DND-41 (cell line): ENCODE results near the gene ETFDH.

Experiments
- ATAC-seq: fragments of 200-7000 bp; cut with Tn5 transposase; 3 replicates; pipeline ENCODE4 v1.9.1; 2021; ENCODE audit warnings: low read depth; ENCODE audit not compliant: insufficient read depth
- DNase-seq: peaks from one replicate; pipeline ENCODE4 v3.0.0-alpha.2; 2020
- H2AFZ ChIP-seq: 2 replicates; pipeline ENCODE4 v1.6.0; 2012; ENCODE audit warnings: low read depth, low read length
- H3K27ac ChIP-seq: 2 replicates; pipeline ENCODE4 v1.5.1; 2012; ENCODE audit warnings: low read length, inconsistent platforms
- H3K27me3 ChIP-seq: fragments of 200-600 bp; sonication (generic); 2 replicates; pipeline ENCODE4 v1.6.0; 2012; ENCODE audit warnings: low read length, mild to moderate bottlenecking, inconsistent platforms; ENCODE audit not compliant: insufficient read depth, poor library complexity
- H3K36me3 ChIP-seq: 2 replicates; pipeline ENCODE4 v1.5.1; 2012; ENCODE audit warnings: low read length, inconsistent platforms; ENCODE audit not compliant: insufficient read depth
- H3K4me1 ChIP-seq: 2 replicates; pipeline ENCODE4 v1.5.1; 2012; ENCODE audit warnings: mild to moderate bottlenecking, low read length; ENCODE audit not compliant: insufficient read depth
- H3K4me2 ChIP-seq: 2 replicates; pipeline ENCODE4 v1.6.0; 2012; ENCODE audit warnings: mild to moderate bottlenecking, moderate library complexity, low read length, inconsistent platforms; ENCODE audit not compliant: insufficient read depth
- H3K4me3 ChIP-seq, 2 experiments: fragments of 200-600 bp in 1 of 2; shearing (Covaris generic) in 1 of 2; 2 replicates each; pipeline ENCODE4 v1.5.1; 2012 to 2016; ENCODE audit warnings: inconsistent platforms in 2 of 2, low read length in 2 of 2, mild to moderate bottlenecking in 2 of 2, low read depth in 1 of 2, moderate library complexity in 1 of 2
- H3K79me2 ChIP-seq: 2 replicates; pipeline ENCODE4 v1.6.0; 2012; ENCODE audit warnings: low read length, inconsistent platforms; ENCODE audit not compliant: insufficient read depth
- H3K9ac ChIP-seq: 2 replicates; pipeline ENCODE4 v1.6.0; 2012; ENCODE audit warnings: low read depth, mild to moderate bottlenecking, inconsistent platforms, low read length, moderate library complexity
- H3K9me3 ChIP-seq: 2 replicates; pipeline ENCODE4 v1.5.1; 2012; ENCODE audit warnings: low read length, moderate library complexity, mild to moderate bottlenecking, inconsistent platforms; ENCODE audit not compliant: insufficient read depth, severe bottlenecking
- H4K20me1 ChIP-seq: 2 replicates; pipeline ENCODE4 v1.6.0; 2012; ENCODE audit warnings: low read length; ENCODE audit not compliant: insufficient read depth
- CTCF ChIP-seq: IDR thresholded peaks from 2 replicates; pipeline ENCODE4 v1.5.1; 2012; ENCODE audit warnings: borderline replicate concordance, low read length, moderate library complexity, mild to moderate bottlenecking; ENCODE audit not compliant: poor library complexity, severe bottlenecking; ENCODE audit errors: extremely low read depth
- EZH2 ChIP-seq: IDR thresholded peaks from 3 replicates; pipeline ENCODE4 v1.6.1; 2012; ENCODE audit warnings: borderline replicate concordance, low read depth, mild to moderate bottlenecking, moderate library complexity, low read length, inconsistent platforms; ENCODE audit not compliant: severe bottlenecking

ETFDH gene

DNA sequence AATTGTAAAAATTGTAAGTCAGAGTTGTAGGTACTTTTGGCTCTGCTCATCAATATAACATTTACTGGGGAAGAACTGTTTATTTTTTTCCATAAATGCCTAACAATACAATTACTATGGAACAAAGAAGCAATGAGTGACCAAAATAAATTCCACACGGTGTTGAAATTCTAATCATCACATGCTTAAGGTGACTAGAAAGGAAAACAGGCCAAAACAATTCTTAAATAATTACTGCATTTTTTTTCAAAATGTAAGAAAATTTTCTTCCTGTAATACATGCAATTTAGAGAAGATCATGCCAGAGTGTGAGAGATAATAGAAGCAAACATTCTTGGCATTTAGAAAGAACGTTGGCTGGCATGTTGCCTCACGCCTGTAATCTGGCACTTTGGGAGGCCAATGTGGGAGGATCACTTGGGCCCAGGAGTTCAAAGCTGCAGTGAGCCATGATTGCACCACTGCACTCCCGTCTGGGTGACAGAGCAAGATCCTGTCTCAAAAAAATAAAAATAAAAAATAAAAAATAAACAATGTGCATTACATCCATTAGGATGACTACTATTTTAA, 22.9 kb upstream of the ETFDH start:
- no peak for ATAC-seq
- Histone ChIP-seq H3K4me3 (no peak overlapping the region), H3K4me2 (no peak overlapping the region)

GRCh38 chr4:158652920-158653319, 19.2 kb upstream of the ETFDH start:
- DNase-seq = no peak
- Histone ChIP-seq H2AFZ (peak overlapping the region; percentile 6; the same call in 1 of the 2 replicates), H3K27me3 (no peaks in the 10 kb centered on the region), H3K27ac (no peak overlapping the region), H3K9ac (no peak overlapping the region), H3K4me3 (no peak overlapping the region), H3K79me2 (no peaks in the 10 kb centered on the region), H4K20me1 (no peaks in the 10 kb centered on the region), H3K9me3 (no peaks in the 10 kb centered on the region), H3K36me3 (no peaks in the 10 kb centered on the region), H3K4me2 (peak overlapping the region; percentile 21; the same call in 1 of the 2 replicates), H3K4me1 (peaks cover 4% of the 10 kb centered on the region; the same call in 1 of the 2 replicates)
- TF ChIP-seq EZH2 (no peak), CTCF (no peak)
- no peak; the same call in 2 of the 3 replicates for ATAC-seq

More for the DNA sequence above, 22.9 kb upstream of the ETFDH start:
- Histone ChIP-seq H3K9ac (no peak overlapping the region), H3K27ac (no peak overlapping the region), H2AFZ (no peak overlapping the region), H3K9me3 (no peaks in the 10 kb centered on the region), H3K36me3 (no peaks in the 10 kb centered on the region), H3K79me2 (no peaks in the 10 kb centered on the region), H3K4me1 (peaks cover 4% of the 10 kb centered on the region; the same call in 1 of the 2 replicates), H3K27me3 (no peaks in the 10 kb centered on the region), H4K20me1 (no peaks in the 10 kb centered on the region)
- DNase-seq = no peak
- TF ChIP-seq EZH2 (no peak), CTCF (no peak)

DNA sequence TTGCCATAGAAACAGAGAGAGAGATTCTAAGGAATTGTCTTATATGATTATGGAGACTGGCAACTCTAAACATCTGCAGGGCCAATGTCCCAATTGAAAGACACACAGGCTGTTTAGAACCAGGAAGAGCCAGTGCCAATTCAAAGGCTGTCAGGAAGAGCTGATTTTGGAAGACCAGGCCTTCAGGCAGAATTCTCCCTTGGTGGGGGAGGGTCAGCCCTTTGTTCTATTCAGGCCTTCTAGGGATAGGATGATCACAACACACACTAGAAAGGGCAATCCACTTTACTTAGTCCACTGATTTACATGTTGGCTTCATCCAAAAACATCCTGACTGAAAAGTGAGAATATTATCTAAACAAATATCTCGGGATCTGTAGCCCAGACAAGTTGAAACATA, 15.7 kb upstream of the ETFDH start:
- Histone ChIP-seq H3K4me1 (peaks cover 4% of the 10 kb centered on the region; the same call in 1 of the 2 replicates), H3K4me2 (no peak overlapping the region), H3K9ac (no peak overlapping the region), H4K20me1 (no peaks in the 10 kb centered on the region), H2AFZ (no peak overlapping the region), H3K79me2 (no peaks in the 10 kb centered on the region), H3K4me3 (no peak overlapping the region), H3K27me3 (no peaks in the 10 kb centered on the region), H3K9me3 (no peaks in the 10 kb centered on the region), H3K36me3 (no peaks in the 10 kb centered on the region), H3K27ac (no peak overlapping the region)
- DNase-seq (no peak), ATAC-seq (no peak)
- TF ChIP-seq CTCF (no peak), EZH2 (no peak)
